Gastroesophageal sphincter (tissue), 3 donors: ENCODE data around the gene MIPEP.

Experiments used
- CTCF ChIP-seq, 4 experiments: fragments of 200-600 bp in 2 of 4; fragments of 450-650 bp in 2 of 4; sonication (generic) in 1 of 4; IDR thresholded peaks; one replicate each; pipeline ENCODE4 v1.5.1; 2017 to 2019; ENCODE audit warnings: antibody characterized with exemption in 4 of 4, mild to moderate bottlenecking in 2 of 4, moderate library complexity in 2 of 4
- POLR2A ChIP-seq, 2 donors: fragments of 450-650 bp; IDR thresholded peaks; one replicate each; pipeline ENCODE4 v1.6.1; 2017; ENCODE audit warnings: antibody characterized with exemption in 2 of 2, mild to moderate bottlenecking in 2 of 2, moderate library complexity in 1 of 2
- POLR2AphosphoS5 ChIP-seq: sonication (generic); formaldehyde crosslinking; IDR thresholded peaks from one replicate; pipeline ENCODE4 v1.6.1; 2017; ENCODE audit warnings: antibody characterized with exemption

DNA sequence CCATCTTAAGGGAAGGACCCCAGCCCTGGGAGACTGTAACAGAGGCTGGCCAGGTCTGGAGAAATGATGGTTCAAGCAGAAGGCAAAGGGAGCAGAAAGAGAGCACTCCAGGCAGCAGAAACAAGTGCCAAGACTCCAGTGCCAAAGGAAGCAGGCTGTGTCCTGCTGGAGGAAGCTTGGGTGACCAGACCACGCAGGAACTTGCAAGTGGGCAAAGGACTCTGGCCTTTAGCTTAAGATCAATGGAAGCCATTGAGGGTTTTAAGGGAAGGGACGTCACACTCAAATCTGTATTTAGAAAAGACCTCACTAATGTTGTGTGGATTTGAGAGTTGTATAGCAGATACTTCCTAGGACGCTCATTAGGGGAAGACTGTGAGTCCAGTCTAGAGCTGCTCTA lies 95.5 kb downstream of the MIPEP start:
- TF ChIP-seq POLR2A (IDR thresholded peaks at IDR 0.05), result no peak
- no peak for TF ChIP-seq CTCF (IDR thresholded peaks at IDR 0.05)
- TF ChIP-seq POLR2AphosphoS5, result no peak
